Kidney epithelial cell (primary cell): ENCODE data around the gene G6PD. TPM values are rescaled to one million over a fixed set of nuclear protein-coding genes. Genes with fewer than 3 reads are reported as not detected.
"Not testable (repeated sequence)": the region's sequence is repeated elsewhere in the genome, so short reads cannot be mapped to it uniquely, and the experiment has no call there.

ENCODE experiments used
- DNase-seq: peaks from one replicate; pipeline ENCODE4 v3.0.0-alpha.2; 2010; ENCODE audit warnings: low read depth
- H3K27me3 ChIP-seq: 2 replicates; pipeline ENCODE4 v1.6.0; 2011; ENCODE audit warnings: low read length; ENCODE audit not compliant: control insufficient read depth, insufficient read depth
- H3K36me3 ChIP-seq: 2 replicates; pipeline ENCODE4 v1.5.1; 2011; ENCODE audit warnings: low read length; ENCODE audit not compliant: control insufficient read depth, insufficient read depth
- H3K4me3 ChIP-seq: 2 replicates; pipeline ENCODE4 v1.5.1; 2011; ENCODE audit warnings: low read depth, mild to moderate bottlenecking, control low read depth, low read length
- total RNA-seq: library from RNA; depleted of rRNA; stranded (reverse); fragments of >200 nt; gene quantifications from 2 replicates; pipeline ENCODE4 v1.2.3, GENCODE V29; 2015
- TF ChIP-seq, protein P1 (sequence below): IDR thresholded peaks from 2 replicates; pipeline ENCODE4 v1.5.1; 2011; ENCODE audit warnings: mild to moderate bottlenecking, moderate library complexity, low read length, control low read depth, inconsistent platforms; ENCODE audit not compliant: insufficient read depth, poor library complexity, severe bottlenecking

The G6PD gene
- 39.2 and 47.0 TPM in 2 replicates for total RNA-seq

DNA sequence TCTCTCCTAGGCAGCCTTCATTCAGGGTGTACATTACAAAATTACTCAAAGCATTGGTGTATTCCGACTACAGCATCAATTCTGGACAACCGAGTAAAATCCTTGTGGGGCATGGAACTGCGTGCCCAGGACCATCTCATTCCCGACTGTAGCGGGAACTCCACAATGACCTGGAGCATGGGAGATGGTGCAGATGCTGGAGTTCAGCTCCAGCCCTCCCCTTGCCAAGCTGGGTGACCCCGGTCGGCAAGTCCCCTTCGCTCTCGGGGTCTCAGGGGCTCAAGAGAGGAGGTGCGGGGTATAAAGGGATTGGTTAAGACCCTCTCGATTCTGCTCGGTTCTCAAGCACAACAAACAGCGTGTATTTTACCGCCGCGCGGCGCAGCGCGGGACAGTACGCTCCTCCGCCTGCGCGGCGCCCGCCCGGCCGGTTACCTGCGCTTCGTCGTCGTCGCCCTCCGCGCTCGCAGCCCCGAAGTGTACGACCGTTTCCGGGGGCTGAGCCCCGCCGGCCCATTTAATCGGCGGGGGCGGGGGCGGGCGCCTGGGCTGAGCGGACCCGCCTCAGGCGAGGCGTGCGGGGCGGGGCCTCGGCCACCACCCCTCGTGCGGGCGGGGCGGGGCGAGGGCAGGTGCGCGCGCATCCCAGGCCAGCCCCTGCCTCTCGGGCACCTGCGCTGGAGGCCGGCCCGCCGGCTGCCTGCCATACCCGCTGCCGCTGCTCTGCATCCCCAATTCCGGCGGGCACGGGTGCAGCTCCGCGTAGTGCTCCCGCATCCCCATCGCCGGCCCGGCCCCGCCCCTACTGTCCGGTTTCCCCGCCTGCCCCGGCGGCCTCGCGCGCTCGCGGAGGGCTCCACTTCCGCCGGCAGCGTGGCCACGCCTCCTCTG, at the start of gene G6PD:
G6PD (minus strand) TSS at position 493 of the 891 bp plus-strand sequence. CDS start 691 bp downstream, outside the sequence.
- Histone ChIP-seq H3K4me3 (peak within 1 kb of the TSS; percentile 62), H3K27me3 (no peaks in the 10 kb centered on the region), H3K36me3 (no peaks in the 10 kb centered on the region)
- DNase-seq = no peak
- TF ChIP-seq, protein P1, sequence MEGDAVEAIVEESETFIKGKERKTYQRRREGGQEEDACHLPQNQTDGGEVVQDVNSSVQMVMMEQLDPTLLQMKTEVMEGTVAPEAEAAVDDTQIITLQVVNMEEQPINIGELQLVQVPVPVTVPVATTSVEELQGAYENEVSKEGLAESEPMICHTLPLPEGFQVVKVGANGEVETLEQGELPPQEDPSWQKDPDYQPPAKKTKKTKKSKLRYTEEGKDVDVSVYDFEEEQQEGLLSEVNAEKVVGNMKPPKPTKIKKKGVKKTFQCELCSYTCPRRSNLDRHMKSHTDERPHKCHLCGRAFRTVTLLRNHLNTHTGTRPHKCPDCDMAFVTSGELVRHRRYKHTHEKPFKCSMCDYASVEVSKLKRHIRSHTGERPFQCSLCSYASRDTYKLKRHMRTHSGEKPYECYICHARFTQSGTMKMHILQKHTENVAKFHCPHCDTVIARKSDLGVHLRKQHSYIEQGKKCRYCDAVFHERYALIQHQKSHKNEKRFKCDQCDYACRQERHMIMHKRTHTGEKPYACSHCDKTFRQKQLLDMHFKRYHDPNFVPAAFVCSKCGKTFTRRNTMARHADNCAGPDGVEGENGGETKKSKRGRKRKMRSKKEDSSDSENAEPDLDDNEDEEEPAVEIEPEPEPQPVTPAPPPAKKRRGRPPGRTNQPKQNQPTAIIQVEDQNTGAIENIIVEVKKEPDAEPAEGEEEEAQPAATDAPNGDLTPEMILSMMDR = no peak

DNA sequence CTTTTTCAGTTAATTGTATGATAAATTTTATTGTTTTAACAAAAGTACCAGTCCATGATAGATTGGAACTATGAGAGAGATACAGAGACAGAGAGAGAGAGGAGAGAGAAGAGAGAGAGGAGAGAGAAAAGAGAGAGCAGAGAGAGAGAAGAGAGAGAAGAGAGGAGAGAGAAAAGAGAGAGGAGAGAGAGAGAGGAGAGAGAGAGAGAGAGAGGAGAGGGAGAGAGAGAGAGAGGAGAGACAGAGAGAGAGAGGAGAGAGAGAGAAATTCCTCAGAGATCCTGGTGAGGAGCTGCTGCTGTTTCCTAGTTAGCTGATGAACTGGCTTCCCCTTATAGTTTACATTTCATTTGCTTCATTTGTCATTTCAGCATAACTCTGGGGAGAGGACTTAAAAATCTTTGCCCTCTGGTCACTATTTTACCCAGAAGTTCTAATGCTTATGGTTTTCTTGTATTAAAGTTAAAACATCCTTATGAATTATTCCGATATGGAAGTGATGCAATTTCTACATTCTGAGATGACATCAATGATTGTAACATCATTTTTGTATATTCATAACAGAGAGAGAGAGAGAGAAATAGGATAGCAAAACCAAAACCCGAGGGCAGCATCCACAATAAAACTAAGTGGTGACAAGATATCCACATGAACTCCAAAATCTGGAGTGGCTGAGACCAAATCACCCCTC, 49.1 kb upstream of the G6PD start:
- no peak for DNase-seq
- H3K36me3 ChIP-seq = no peaks in the 10 kb centered on the region
- no peak overlapping the region for H3K4me3 ChIP-seq
- H3K27me3 ChIP-seq = no peaks in the 10 kb centered on the region
- TF ChIP-seq, protein P1 = no peak

DNA sequence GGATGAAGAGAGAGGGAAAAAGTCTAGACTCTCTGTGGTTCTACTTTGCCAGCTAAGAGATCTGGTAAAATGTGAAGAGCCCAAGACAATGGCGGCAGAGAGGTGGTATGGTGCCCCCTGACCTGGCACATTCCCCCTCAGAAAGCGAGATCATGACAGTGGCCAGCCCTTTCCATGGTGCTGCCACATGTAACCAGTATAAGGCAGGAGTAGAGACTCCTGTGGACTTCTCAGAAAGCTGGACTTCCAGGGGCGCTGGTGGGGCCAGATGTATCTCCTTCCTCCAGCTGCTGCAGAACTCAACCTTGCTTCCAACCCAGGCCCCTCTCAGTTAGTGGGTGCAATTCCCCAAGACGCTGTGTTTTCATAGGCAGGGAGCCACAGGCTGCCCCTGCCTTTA, 47.8 kb upstream of the G6PD start:
- Histone ChIP-seq H3K4me3 (no peak overlapping the region), H3K36me3 (no peaks in the 10 kb centered on the region), H3K27me3 (no peaks in the 10 kb centered on the region)
- no peak for DNase-seq
- TF ChIP-seq, protein P1 = no peak

DNA sequence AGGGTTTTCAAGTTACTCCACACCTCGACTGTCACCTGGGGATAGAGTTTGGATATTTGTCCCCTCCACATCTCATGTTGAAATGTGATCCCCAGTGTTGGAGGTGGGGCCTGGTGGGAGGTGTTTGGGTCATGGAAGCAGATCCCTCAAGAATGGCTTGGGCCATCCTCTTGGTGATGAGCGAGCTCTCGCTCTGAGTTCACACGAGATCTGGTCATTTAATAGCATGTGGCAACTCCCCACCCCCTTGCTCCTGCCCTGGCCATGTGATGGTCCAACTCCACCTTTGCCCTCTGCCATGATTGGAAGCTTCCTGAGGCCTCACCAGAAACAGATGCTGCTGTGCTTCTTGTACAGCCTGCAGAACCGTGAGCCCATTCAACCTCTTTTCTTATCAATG, 46.6 kb upstream of the G6PD start:
- no peaks in the 10 kb centered on the region for H3K27me3 ChIP-seq
- DNase-seq = no peak
- no peak overlapping the region for H3K4me3 ChIP-seq
- H3K36me3 ChIP-seq = no peaks in the 10 kb centered on the region
- TF ChIP-seq, protein P1 = no peak

DNA sequence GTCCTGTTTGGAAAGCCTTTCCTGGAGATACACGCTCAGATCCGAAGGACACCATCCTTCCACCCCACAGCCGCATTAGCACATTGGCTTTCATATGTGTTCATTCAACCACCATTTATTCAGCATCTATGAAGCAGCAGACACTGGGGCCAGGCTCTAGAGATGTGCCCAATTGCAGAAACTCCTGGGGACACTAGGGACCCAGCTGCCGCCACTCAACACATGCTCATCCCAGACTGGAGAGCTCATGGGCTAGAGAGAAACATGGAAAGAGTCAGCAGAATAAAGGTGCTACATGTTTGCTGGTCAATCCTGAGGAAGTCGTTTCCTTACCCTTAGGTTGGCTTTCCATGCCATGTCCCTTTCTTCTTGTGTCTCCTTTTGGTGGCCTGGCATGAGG, 45.9 kb upstream of the G6PD start:
- Histone ChIP-seq H3K4me3 (no peak overlapping the region), H3K27me3 (no peaks in the 10 kb centered on the region), H3K36me3 (no peaks in the 10 kb centered on the region)
- TF ChIP-seq, protein P1 = no peak
- no peak for DNase-seq

DNA sequence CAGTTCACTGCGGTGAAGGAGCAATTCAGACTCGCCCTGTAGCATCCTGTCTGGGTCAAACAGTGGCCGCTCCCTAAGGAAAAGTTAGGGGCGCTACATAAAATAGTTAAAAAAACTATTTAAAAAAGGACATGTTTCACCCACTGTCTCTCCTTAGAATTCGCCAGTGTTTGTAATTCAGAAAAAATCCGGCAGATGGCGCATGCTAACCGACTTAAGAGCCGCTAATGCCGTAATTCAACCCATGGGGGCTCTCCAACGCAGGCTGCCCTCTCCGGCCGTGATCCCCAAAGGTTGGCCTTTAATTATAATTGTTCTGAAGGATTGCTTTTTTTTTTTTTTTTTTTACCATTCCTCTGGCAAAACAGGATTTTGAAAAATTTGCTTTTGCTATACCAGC, 43.8 kb upstream of the G6PD start:
- not testable (repeated sequence) for H3K4me3 ChIP-seq, H3K36me3 ChIP-seq, H3K27me3 ChIP-seq, DNase-seq

DNA sequence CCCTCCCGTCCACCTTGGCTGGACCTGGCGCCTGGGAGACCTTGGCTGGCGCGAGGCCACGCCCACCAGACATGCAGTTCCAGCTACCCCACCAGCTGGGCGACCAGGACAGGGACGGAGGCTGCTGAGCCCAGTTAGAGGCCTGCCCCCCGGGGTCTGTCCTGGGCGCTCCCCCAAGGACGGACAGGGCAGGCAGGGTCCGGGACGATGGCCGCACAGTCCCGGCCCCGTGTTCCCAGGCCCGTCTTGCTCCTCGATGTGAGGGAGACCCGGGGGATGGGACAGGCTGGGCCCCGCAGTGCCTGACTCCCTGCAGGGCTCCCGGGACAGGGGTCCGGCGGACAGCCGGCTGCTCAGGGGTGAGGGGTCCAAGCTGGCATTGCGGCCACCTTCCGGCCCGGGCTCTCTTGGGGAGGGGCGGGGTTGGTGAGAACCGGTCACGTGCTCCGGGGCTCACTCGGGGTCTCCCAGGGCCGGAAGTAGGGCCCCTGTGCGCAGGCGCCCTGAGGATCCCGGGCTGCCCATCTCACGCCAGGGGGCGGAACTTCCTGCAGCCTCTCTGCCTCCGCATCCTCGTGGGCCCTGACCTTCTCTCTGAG, 38.0 kb upstream of the G6PD start, which contains the start of gene CTAG1A:
CTAG1A (plus strand) TSS at position 549 of the 599 bp plus-strand sequence. CDS start 74 bp downstream, outside the sequence.
- not testable (repeated sequence) for H3K4me3 ChIP-seq, DNase-seq, H3K27me3 ChIP-seq, H3K36me3 ChIP-seq

DNA sequence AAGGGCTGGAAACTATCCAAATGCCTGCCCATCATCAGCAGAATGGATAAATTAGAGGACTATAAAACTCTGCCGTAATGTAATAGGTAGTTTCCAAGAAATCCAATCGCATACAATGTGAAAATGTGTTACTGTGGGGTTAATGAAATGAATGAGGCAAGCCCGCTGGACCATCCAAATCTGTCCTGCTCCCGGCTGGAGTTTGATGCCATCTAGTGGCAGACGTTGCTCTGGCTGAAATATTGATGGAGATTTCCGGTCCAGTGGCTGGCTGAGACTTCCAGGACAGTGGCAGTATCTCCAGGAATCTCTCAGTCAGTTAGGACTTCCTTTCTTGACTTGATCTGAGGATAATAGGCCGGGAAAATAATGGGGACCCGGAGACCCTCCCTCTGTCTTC, 36.3 kb upstream of the G6PD start:
- not testable (repeated sequence) for H3K36me3 ChIP-seq, H3K27me3 ChIP-seq, H3K4me3 ChIP-seq, DNase-seq

DNA sequence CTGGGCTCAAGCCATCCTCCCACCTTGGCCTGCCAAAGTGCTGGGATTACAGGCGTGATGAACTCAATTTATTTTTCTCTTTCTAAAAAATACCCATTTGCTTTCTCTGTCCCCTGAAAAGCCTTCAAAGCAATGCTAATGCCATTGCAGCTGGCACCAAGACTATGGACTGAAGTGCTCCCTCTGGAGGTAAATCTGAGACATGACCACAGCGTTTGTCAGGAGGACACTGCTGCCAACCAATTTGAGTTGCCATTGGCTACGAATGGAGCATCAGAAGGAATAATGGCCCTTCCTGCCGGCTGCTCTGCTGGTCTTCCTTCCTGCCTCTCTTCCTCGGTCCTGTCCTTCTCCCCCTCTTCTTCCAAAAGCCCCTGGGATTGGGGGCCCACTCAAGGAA, 28.4 kb upstream of the G6PD start:
- not testable (repeated sequence) for H3K27me3 ChIP-seq, DNase-seq, H3K36me3 ChIP-seq, H3K4me3 ChIP-seq
